WTC11 (cell line): ENCODE data around the gene PRR30.

Experiments used
- NR3C1 ChIP-seq: sonication (generic); formaldehyde crosslinking; conservative IDR thresholded peaks from 2 replicates; pipeline ENCODE4 v1.8.1; 2023; ENCODE audit warnings: low read depth, mild to moderate bottlenecking, missing genetic modification reagents
- TP53 ChIP-seq: sonication (generic); formaldehyde crosslinking; IDR thresholded peaks from 2 replicates; pipeline ENCODE4 v1.8.1; 2023; ENCODE audit warnings: mild to moderate bottlenecking, missing genetic modification reagents
- TF ChIP-seq, protein P1 (sequence below): sonication (generic); formaldehyde crosslinking; conservative IDR thresholded peaks from 2 replicates; pipeline ENCODE4 v1.8.1; 2023; ENCODE audit warnings: mild to moderate bottlenecking, low read depth, missing genetic modification reagents, moderate library complexity

- TF ChIP-seq TP53 (CRISPR knock-in tag): no peak
- no peak for TF ChIP-seq NR3C1
- TF ChIP-seq, protein P1, sequence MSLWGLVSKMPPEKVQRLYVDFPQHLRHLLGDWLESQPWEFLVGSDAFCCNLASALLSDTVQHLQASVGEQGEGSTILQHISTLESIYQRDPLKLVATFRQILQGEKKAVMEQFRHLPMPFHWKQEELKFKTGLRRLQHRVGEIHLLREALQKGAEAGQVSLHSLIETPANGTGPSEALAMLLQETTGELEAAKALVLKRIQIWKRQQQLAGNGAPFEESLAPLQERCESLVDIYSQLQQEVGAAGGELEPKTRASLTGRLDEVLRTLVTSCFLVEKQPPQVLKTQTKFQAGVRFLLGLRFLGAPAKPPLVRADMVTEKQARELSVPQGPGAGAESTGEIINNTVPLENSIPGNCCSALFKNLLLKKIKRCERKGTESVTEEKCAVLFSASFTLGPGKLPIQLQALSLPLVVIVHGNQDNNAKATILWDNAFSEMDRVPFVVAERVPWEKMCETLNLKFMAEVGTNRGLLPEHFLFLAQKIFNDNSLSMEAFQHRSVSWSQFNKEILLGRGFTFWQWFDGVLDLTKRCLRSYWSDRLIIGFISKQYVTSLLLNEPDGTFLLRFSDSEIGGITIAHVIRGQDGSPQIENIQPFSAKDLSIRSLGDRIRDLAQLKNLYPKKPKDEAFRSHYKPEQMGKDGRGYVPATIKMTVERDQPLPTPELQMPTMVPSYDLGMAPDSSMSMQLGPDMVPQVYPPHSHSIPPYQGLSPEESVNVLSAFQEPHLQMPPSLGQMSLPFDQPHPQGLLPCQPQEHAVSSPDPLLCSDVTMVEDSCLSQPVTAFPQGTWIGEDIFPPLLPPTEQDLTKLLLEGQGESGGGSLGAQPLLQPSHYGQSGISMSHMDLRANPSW (CRISPR knock-in tag): no peak
Measured at GRCh38 chr2:27095427-27095744, 43.8 kb downstream of the PRR30 start.
